PC-3 (cell line): ENCODE measurements around the gene URB1.

Source experiments
- CTCF ChIP-seq: fragments of 300-600 bp; sonication (generic); conservative IDR thresholded peaks from 2 replicates; pipeline ENCODE4 v1.5.1; 2017; ENCODE audit warnings: antibody characterized with exemption, low read depth, mild to moderate bottlenecking, low read length
- EZH2 ChIP-seq: fragments of 300-600 bp; sonication (generic); IDR thresholded peaks from one replicate; pipeline ENCODE4 v1.6.1; 2017; ENCODE audit warnings: antibody characterized with exemption, mild to moderate bottlenecking, low read length; ENCODE audit not compliant: unreplicated experiment
- EZH2phosphoT487 ChIP-seq: fragments of 300-600 bp; sonication (generic); IDR thresholded peaks from 2 replicates; pipeline ENCODE4 v1.6.1; 2018; ENCODE audit warnings: mild to moderate bottlenecking, antibody characterized with exemption, low read length, borderline replicate concordance

DNA sequence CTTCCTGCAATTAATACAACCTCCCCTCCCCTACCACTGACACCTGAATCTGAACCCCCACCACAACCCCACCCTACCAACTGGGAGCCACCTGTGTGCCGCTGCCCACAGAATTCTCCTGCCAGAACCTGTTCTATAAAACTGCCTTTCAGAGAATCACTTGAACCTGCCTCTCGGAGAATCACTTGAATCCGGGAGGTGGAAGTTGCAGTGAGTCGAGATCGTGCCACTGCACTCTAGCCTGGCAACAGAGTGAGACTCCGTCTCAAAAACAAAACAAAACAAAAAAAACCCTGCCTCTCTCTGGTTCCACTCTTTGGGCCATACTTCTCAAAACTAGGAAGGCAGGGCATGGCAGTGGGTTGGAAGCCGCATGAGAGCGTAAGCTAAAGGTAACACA, 5.7 kb downstream of the URB1 start:
- TF ChIP-seq EZH2 (no peak), CTCF (no peak), EZH2phosphoT487 (no peak)
